ENCODE data around the gene ST6GALNAC3. TPM values are rescaled to one million over a fixed set of nuclear protein-coding genes. Genes with fewer than 3 reads are reported as not detected.

Gene ST6GALNAC3
- polyA plus RNA-seq (0.08 to 0.09 TPM in 2 of 3 replicates, not detected in the other), polyA minus RNA-seq (not detected in 3 replicates)
- not detected for polyA plus RNA-seq (2011; ENCODE audit: low read depth)
- 0.02 TPM in 1 of 2 replicates, not detected in the other for polyA plus RNA-seq (2011; cell fraction: cytosol; rRNA removed)
- polyA plus RNA-seq (2011; cell fraction: nucleus; rRNA removed): 0.01 TPM in 2 replicates
- 0.07 TPM in 1 of 2 replicates, not detected in the other for polyA plus RNA-seq (2012; ENCODE audit: low replicate concordance)
- not detected for polyA minus RNA-seq (2011; cell fraction: cytosol; rRNA and poly(A)+ RNA removed)
- polyA minus RNA-seq (2011; cell fraction: nucleus; rRNA and poly(A)+ RNA removed): not detected in 2 replicates

- DNase-seq (ENCODE audit: low read depth, low spot score) (no peak), FAIRE-seq (no peak)
- Histone ChIP-seq H3K27ac (ENCODE audit: control insufficient read depth, insufficient read depth, low read length) (no peak within 1 kb of the TSS), H3K36me3 (ENCODE audit: control insufficient read depth in 2 of 2, extremely low read depth in 1 of 2, insufficient read depth in 2 of 2, low read length in 2 of 2) (no peaks in the 10 kb centered on the region), H3K4me3 (ENCODE audit: control insufficient read depth in 2 of 3, extremely low read depth in 1 of 3, insufficient read depth in 2 of 3, low read depth in 1 of 3, low read length in 3 of 3) (peak within 1 kb of the TSS; percentile 47 to 70 (median 64)), H3K4me1 (ENCODE audit: control insufficient read depth, extremely low read depth, insufficient read depth, low read length) (no peaks in the 10 kb centered on the region), H3K27me3 (ENCODE audit: control insufficient read depth, extremely low read depth, insufficient read depth, low read length) (no peaks in the 10 kb centered on the region), H3K9me1 (ENCODE audit: control insufficient read depth, extremely low read depth, insufficient read depth, low read length) (no peaks in the 10 kb centered on the region), H4K20me1 (ENCODE audit: control insufficient read depth, extremely low read depth, insufficient read depth, low read length) (no peaks in the 10 kb centered on the region), H3K9ac (ENCODE audit: control insufficient read depth, extremely low read depth, insufficient read depth, low read length) (peak within 1 kb of the TSS; percentile 34), H2AFZ (ENCODE audit: control insufficient read depth, low read length) (peak within 1 kb of the TSS; percentile 86), H3K4me2 (ENCODE audit: control insufficient read depth, extremely low read depth, insufficient read depth, low read depth, low read length) (peak within 1 kb of the TSS; percentile 87), H3K9me3 (ENCODE audit: control insufficient read depth, low read depth, low read length) (no peaks in the 10 kb centered on the region), H3K79me2 (ENCODE audit: control insufficient read depth, insufficient read depth, low read length) (no peaks in the 10 kb centered on the region)
- TF ChIP-seq CTCF (optimal IDR thresholded peaks at IDR 0.05 in 1 of 3, IDR thresholded peaks at IDR 0.05 in 1 of 3, conservative IDR thresholded peaks at IDR 0.05 in 1 of 3; ENCODE audit: extremely low read depth in 1 of 3, insufficient read depth in 2 of 3, low read length in 3 of 3): no peak
- no peak for TF ChIP-seq EZH2 (IDR thresholded peaks at IDR 0.05; ENCODE audit: low read length)
- dilution Hi-C loops (cut with MboI; ENCODE audit: extremely low pct_ligation_motif_present, low sequenced_read_pairs): no loop called here
These were observed at the start of gene ST6GALNAC3 for GRCh38 chr1:76074321-76075187. ST6GALNAC3 (plus strand) TSS chr1:76074746.

GRCh38 chr1:76027341-76027740 is 47.2 kb upstream of the ST6GALNAC3 start:
- no peaks in the 10 kb centered on the region for H3K36me3 ChIP-seq (ENCODE audit: control insufficient read depth in 2 of 2, extremely low read depth in 1 of 2, insufficient read depth in 2 of 2, low read length in 2 of 2)
- dilution Hi-C loops (cut with MboI; ENCODE audit: extremely low pct_ligation_motif_present, low sequenced_read_pairs): no loop called here
- no peak overlapping the region for H3K4me2 ChIP-seq (ENCODE audit: control insufficient read depth, extremely low read depth, insufficient read depth, low read depth, low read length)
- H3K4me1 ChIP-seq (ENCODE audit: control insufficient read depth, extremely low read depth, insufficient read depth, low read length): peaks cover 15% of the 10 kb centered on the region
- no peaks in the 10 kb centered on the region for H3K79me2 ChIP-seq (ENCODE audit: control insufficient read depth, insufficient read depth, low read length)
- H4K20me1 ChIP-seq (ENCODE audit: control insufficient read depth, extremely low read depth, insufficient read depth, low read length): no peaks in the 10 kb centered on the region
- no peaks in the 10 kb centered on the region for H3K27me3 ChIP-seq (ENCODE audit: control insufficient read depth, extremely low read depth, insufficient read depth, low read length)
- no peak for TF ChIP-seq EZH2 (IDR thresholded peaks at IDR 0.05; ENCODE audit: low read length)
- no peak for TF ChIP-seq CTCF (optimal IDR thresholded peaks at IDR 0.05 in 1 of 3, IDR thresholded peaks at IDR 0.05 in 1 of 3, conservative IDR thresholded peaks at IDR 0.05 in 1 of 3; ENCODE audit: extremely low read depth in 1 of 3, insufficient read depth in 2 of 3, low read length in 3 of 3)
- H3K27ac ChIP-seq (ENCODE audit: control insufficient read depth, insufficient read depth, low read length): no peak overlapping the region
- no peak overlapping the region for H2AFZ ChIP-seq (ENCODE audit: control insufficient read depth, low read length)
- FAIRE-seq (no peak), DNase-seq (ENCODE audit: low read depth, low spot score) (no peak)
- no peak overlapping the region for H3K4me3 ChIP-seq (ENCODE audit: control insufficient read depth in 2 of 3, extremely low read depth in 1 of 3, insufficient read depth in 2 of 3, low read depth in 1 of 3, low read length in 3 of 3)
- H3K9me1 ChIP-seq (ENCODE audit: control insufficient read depth, extremely low read depth, insufficient read depth, low read length): no peaks in the 10 kb centered on the region
- H3K9me3 ChIP-seq (ENCODE audit: control insufficient read depth, low read depth, low read length): no peaks in the 10 kb centered on the region
- H3K9ac ChIP-seq (ENCODE audit: control insufficient read depth, extremely low read depth, insufficient read depth, low read length): no peak overlapping the region

Data from keratinocyte (primary cell).